ENCODE measurements around the gene ACOXL.

The ACOXL gene

GRCh38 chr2:111017909-111018308 is 285.5 kb downstream of the ACOXL start:
- Histone ChIP-seq H3K4me3 (ENCODE audit: insufficient read depth, low read length, poor library complexity, severe bottlenecking) (no peak overlapping the region), H3K4me2 (ENCODE audit: low read depth, low read length, poor library complexity, severe bottlenecking) (no peak overlapping the region), H3K9me2 (replicated peaks; ENCODE audit: insufficient read depth, low read length) (no peaks in the 10 kb centered on the region), H3K36me3 (ENCODE audit: low read length) (no peaks in the 10 kb centered on the region), H3F3A (ENCODE audit: insufficient read depth) (no peaks in the 10 kb centered on the region), H3K9me3 (ENCODE audit: insufficient read depth, low read length) (no peaks in the 10 kb centered on the region), H3K27ac (ENCODE audit: low read depth, low read length) (no peak overlapping the region), H3K79me2 (ENCODE audit: insufficient read depth, low read length) (no peaks in the 10 kb centered on the region), H3K27me3 (ENCODE audit: low read length) (no peaks in the 10 kb centered on the region), H3K9ac (ENCODE audit: low read length) (no peak overlapping the region), H4K20me1 (ENCODE audit: low read depth, low read length) (no peaks in the 10 kb centered on the region), H2AFZ (ENCODE audit: low read depth, low read length, severe bottlenecking) (no peak overlapping the region)
- TF ChIP-seq, protein P1, sequence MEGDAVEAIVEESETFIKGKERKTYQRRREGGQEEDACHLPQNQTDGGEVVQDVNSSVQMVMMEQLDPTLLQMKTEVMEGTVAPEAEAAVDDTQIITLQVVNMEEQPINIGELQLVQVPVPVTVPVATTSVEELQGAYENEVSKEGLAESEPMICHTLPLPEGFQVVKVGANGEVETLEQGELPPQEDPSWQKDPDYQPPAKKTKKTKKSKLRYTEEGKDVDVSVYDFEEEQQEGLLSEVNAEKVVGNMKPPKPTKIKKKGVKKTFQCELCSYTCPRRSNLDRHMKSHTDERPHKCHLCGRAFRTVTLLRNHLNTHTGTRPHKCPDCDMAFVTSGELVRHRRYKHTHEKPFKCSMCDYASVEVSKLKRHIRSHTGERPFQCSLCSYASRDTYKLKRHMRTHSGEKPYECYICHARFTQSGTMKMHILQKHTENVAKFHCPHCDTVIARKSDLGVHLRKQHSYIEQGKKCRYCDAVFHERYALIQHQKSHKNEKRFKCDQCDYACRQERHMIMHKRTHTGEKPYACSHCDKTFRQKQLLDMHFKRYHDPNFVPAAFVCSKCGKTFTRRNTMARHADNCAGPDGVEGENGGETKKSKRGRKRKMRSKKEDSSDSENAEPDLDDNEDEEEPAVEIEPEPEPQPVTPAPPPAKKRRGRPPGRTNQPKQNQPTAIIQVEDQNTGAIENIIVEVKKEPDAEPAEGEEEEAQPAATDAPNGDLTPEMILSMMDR (IDR thresholded peaks at IDR 0.05; ENCODE audit: insufficient read depth, low read length, poor library complexity, severe bottlenecking): no peak
- no peak for TF ChIP-seq EZH2phosphoT487 (conservative IDR thresholded peaks at IDR 0.05; ENCODE audit: low read length)

- Histone ChIP-seq H3F3A (ENCODE audit: insufficient read depth) (no peaks in the 10 kb centered on the region), H3K4me2 (ENCODE audit: low read depth, low read length, poor library complexity, severe bottlenecking) (no peak overlapping the region), H3K4me3 (ENCODE audit: insufficient read depth, low read length, poor library complexity, severe bottlenecking) (no peak overlapping the region), H3K9ac (ENCODE audit: low read length) (no peak overlapping the region), H3K79me2 (ENCODE audit: insufficient read depth, low read length) (no peaks in the 10 kb centered on the region), H3K9me3 (ENCODE audit: insufficient read depth, low read length) (no peaks in the 10 kb centered on the region), H2AFZ (ENCODE audit: low read depth, low read length, severe bottlenecking) (no peak overlapping the region), H3K36me3 (ENCODE audit: low read length) (no peaks in the 10 kb centered on the region), H3K9me2 (replicated peaks; ENCODE audit: insufficient read depth, low read length) (no peaks in the 10 kb centered on the region), H4K20me1 (ENCODE audit: low read depth, low read length) (no peaks in the 10 kb centered on the region), H3K27me3 (ENCODE audit: low read length) (no peaks in the 10 kb centered on the region), H3K27ac (ENCODE audit: low read depth, low read length) (no peak overlapping the region)
- TF ChIP-seq, protein P1 (IDR thresholded peaks at IDR 0.05; ENCODE audit: insufficient read depth, low read length, poor library complexity, severe bottlenecking): no peak
- no peak for TF ChIP-seq EZH2phosphoT487 (conservative IDR thresholded peaks at IDR 0.05; ENCODE audit: low read length)
These were observed 287.0 kb downstream of the ACOXL start for GRCh38 chr2:111019381-111019780.

DNA sequence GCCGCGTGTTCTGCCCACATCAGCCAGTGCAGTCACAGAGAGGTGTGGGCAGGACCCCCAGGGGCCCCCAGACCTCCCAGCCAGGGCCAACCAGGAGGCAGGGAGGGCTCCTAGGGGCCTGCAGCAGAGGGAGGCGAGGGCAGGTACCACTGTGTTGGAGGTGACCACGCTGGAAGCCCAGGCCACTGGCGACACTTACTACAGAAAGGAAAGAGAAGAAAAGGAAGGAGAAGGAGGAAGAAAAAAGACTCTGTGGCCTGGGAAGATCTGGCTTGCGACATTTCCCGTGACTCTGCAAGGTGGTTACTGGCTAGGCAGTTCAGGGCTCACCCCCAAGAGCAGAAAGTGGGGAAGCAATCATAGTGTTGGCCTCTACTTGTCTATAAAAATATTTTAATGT is 290.3 kb downstream of the ACOXL start:
- no peaks in the 10 kb centered on the region for H4K20me1 ChIP-seq (ENCODE audit: low read depth, low read length)
- H3K79me2 ChIP-seq (ENCODE audit: insufficient read depth, low read length): no peaks in the 10 kb centered on the region
- H3K9ac ChIP-seq (ENCODE audit: low read length): no peak overlapping the region
- H3K27ac ChIP-seq (ENCODE audit: low read depth, low read length): no peak overlapping the region
- no peak overlapping the region for H2AFZ ChIP-seq (ENCODE audit: low read depth, low read length, severe bottlenecking)
- no peak overlapping the region for H3K4me3 ChIP-seq (ENCODE audit: insufficient read depth, low read length, poor library complexity, severe bottlenecking)
- H3K27me3 ChIP-seq (ENCODE audit: low read length): no peaks in the 10 kb centered on the region
- no peaks in the 10 kb centered on the region for H3K9me2 ChIP-seq (replicated peaks; ENCODE audit: insufficient read depth, low read length)
- no peaks in the 10 kb centered on the region for H3K36me3 ChIP-seq (ENCODE audit: low read length)
- H3F3A ChIP-seq (ENCODE audit: insufficient read depth): no peaks in the 10 kb centered on the region
- TF ChIP-seq EZH2phosphoT487 (conservative IDR thresholded peaks at IDR 0.05; ENCODE audit: low read length): no peak
- TF ChIP-seq, protein P1 (IDR thresholded peaks at IDR 0.05; ENCODE audit: insufficient read depth, low read length, poor library complexity, severe bottlenecking): no peak
- H3K9me3 ChIP-seq (ENCODE audit: insufficient read depth, low read length): no peaks in the 10 kb centered on the region
- H3K4me2 ChIP-seq (ENCODE audit: low read depth, low read length, poor library complexity, severe bottlenecking): no peak overlapping the region
